Measurements from ENCODE around the gene AMFR.

GRCh38 chr16:56436258-56436657 is 10.9 kb upstream of the AMFR start:
- TF ChIP-seq CTCF (tag by site-specific recombination; IDR thresholded peaks at IDR 0.05) (no peak), ZNF280C (tag by site-specific recombination; IDR thresholded peaks at IDR 0.05) (no peak), ZEB2 (tag by site-specific recombination; IDR thresholded peaks at IDR 0.05) (no peak), REST (tag by site-specific recombination; IDR thresholded peaks at IDR 0.05) (no peak), ZFP37 (tag by site-specific recombination; IDR thresholded peaks at IDR 0.05) (no peak), ZNF837 (tag by site-specific recombination; IDR thresholded peaks at IDR 0.05) (no peak), AEBP2 (tag by site-specific recombination; IDR thresholded peaks at IDR 0.05; ENCODE audit: borderline replicate concordance) (no peak), ZNF645 (tag by site-specific recombination; IDR thresholded peaks at IDR 0.05) (no peak), TCF7L2 (IDR thresholded peaks at IDR 0.05; ENCODE audit: borderline replicate concordance, low read depth, low read length) (no peak), ZNF266 (tag by site-specific recombination; IDR thresholded peaks at IDR 0.05; ENCODE audit: low read depth) (no peak), ZNF664 (tag by site-specific recombination; IDR thresholded peaks at IDR 0.05) (no peak)
